Activated B cell treated with CpG ODN at 0.5 μM for 24 hours (primary cell): ENCODE data around the gene WFS1. TPM values are rescaled to one million over a fixed set of nuclear protein-coding genes. Genes with fewer than 3 reads are reported as not detected.

ENCODE experiments used
- ATAC-seq: fragments of 200-7000 bp; cut with Tn5 transposase; one replicate; pipeline ENCODE4 v1.10.0; 2021; ENCODE audit warnings: low read depth, mild to moderate bottlenecking, moderate library complexity
- CTCF ChIA-PET: fragments of 350-600 bp; sonication (Branson Sonifier 250); formaldehyde crosslinking; loops from one replicate; lab custom pipeline; 2021; ENCODE audit warnings: antibody characterized with exemption; lab: Charles Lee
- POLR2A ChIA-PET: fragments of 350-600 bp; sonication (Branson Sonifier 250); formaldehyde crosslinking; loops from one replicate; lab custom pipeline; 2021; ENCODE audit warnings: antibody characterized with exemption; lab: Charles Lee
- DNase-seq: peaks from one replicate; pipeline ENCODE4 v3.0.0; 2022
- H3K27ac Mint-ChIP-seq: one replicate; pipeline ENCODE4 v1.8.0; 2020; ENCODE audit warnings: mixed read lengths
- H3K27me3 Mint-ChIP-seq: one replicate; pipeline ENCODE4 v1.8.0; 2021; ENCODE audit warnings: mixed read lengths
- H3K36me3 Mint-ChIP-seq: one replicate; pipeline ENCODE4 v1.8.0; 2021; ENCODE audit warnings: low read depth, mixed read lengths
- H3K4me1 Mint-ChIP-seq: one replicate; pipeline ENCODE4 v1.8.0; 2021; ENCODE audit warnings: mixed read lengths
- H3K4me3 Mint-ChIP-seq: one replicate; pipeline ENCODE4 v1.8.0; 2020; ENCODE audit warnings: mild to moderate bottlenecking, mixed read lengths
- H3K9me3 Mint-ChIP-seq: one replicate; pipeline ENCODE4 v1.8.0; 2020; ENCODE audit warnings: mixed read lengths
- CTCF ChIP-seq: fragments of 200-600 bp; IDR thresholded peaks from one replicate; pipeline ENCODE4 v1.8.0; 2022; ENCODE audit warnings: antibody characterized with exemption, mild to moderate bottlenecking
- intact Hi-C: fragments of 100-400 bp; cut with micrococcal nuclease; formaldehyde crosslinking; loops from one replicate; pipeline ENCODE4 v1.15.1; 2024
- total RNA-seq: library from RNA; stranded (reverse); gene quantifications from 2 replicates; pipeline ENCODE4 v1.2.3, GENCODE V29; 2022

WFS1 gene
- total RNA-seq, 1 donor from 2014 or later = 2.4 TPM

- no peak for ATAC-seq
- DNase-seq = no peak
- H3K27me3 Mint-ChIP-seq = peaks cover 6% of the 10 kb centered on the region
- no peak for TF ChIP-seq CTCF
- ChIA-PET POLR2A (no interaction called here), CTCF (no interaction called here)
- H3K27ac Mint-ChIP-seq = no peak overlapping the region
- H3K4me3 Mint-ChIP-seq = no peak overlapping the region
- intact Hi-C loops = no loop called here
- no peaks in the 10 kb centered on the region for H3K9me3 Mint-ChIP-seq
- H3K4me1 Mint-ChIP-seq = no peaks in the 10 kb centered on the region
- H3K36me3 Mint-ChIP-seq = no peaks in the 10 kb centered on the region
Observed at GRCh38 chr4:6349896-6350603, 80.4 kb downstream of the WFS1 start.

- CTCF ChIA-PET = no interaction called here
- ATAC-seq (no peak), DNase-seq (no peak)
- POLR2A ChIA-PET = no interaction called here
- Mint-ChIP-seq H3K27me3 (peaks cover 8% of the 10 kb centered on the region), H3K27ac (no peak overlapping the region), H3K4me1 (no peaks in the 10 kb centered on the region), H3K4me3 (no peak overlapping the region), H3K9me3 (no peaks in the 10 kb centered on the region), H3K36me3 (no peaks in the 10 kb centered on the region)
- intact Hi-C loops = no loop called here
- no peak for TF ChIP-seq CTCF
Observed at GRCh38 chr4:6350646-6351045, 81.0 kb downstream of the WFS1 start.

- H3K36me3 Mint-ChIP-seq = no peaks in the 10 kb centered on the region
- CTCF ChIA-PET = no interaction called here
Observed at GRCh38 chr4:6351246-6352000, 81.8 kb downstream of the WFS1 start.

GRCh38 chr4:6352031-6352692 is 82.5 kb downstream of the WFS1 start:
- no peak overlapping the region for H3K27ac Mint-ChIP-seq
- CTCF ChIA-PET = no interaction called here

More at GRCh38 chr4:6351246-6352000, 81.8 kb downstream of the WFS1 start:
- no peak for ATAC-seq
- no peak overlapping the region for H3K4me3 Mint-ChIP-seq
- DNase-seq = no peak
- POLR2A ChIA-PET = interaction anchor here (0.6 kb wide), 1 partner anchor 70 kb away, joined by 3 read pairs; no protein-coding TSS in a partner anchor
- no peak for TF ChIP-seq CTCF
- H3K27me3 Mint-ChIP-seq = peaks cover 8% of the 10 kb centered on the region
- no peaks in the 10 kb centered on the region for H3K4me1 Mint-ChIP-seq
- intact Hi-C loops = no loop called here
- no peaks in the 10 kb centered on the region for H3K9me3 Mint-ChIP-seq
- no peak overlapping the region for H3K27ac Mint-ChIP-seq

More at GRCh38 chr4:6352031-6352692, 82.5 kb downstream of the WFS1 start:
- intact Hi-C loops = no loop called here
- ATAC-seq (no peak), DNase-seq (no peak)
- Mint-ChIP-seq H3K4me3 (no peak overlapping the region), H3K9me3 (no peaks in the 10 kb centered on the region), H3K4me1 (no peaks in the 10 kb centered on the region), H3K36me3 (no peaks in the 10 kb centered on the region), H3K27me3 (peaks cover 8% of the 10 kb centered on the region)
- TF ChIP-seq CTCF = no peak
- POLR2A ChIA-PET = interaction anchor here (0.6 kb wide), 1 partner anchor 69 kb away, joined by 3 read pairs; no protein-coding TSS in a partner anchor

Other genes with a start within 250 kb of the WFS1 start
- gene JAKMIP1, start 69.3 kb upstream of the WFS1 start, total RNA-seq = 0.13 TPM in 1 of 2 replicates, not detected in the other
- not detected in 2 replicates for gene PPP2R2C, start 202.8 kb downstream of the WFS1 start, total RNA-seq